Ovary (tissue), 9 donors: ENCODE data around the gene PASK. TPM values are rescaled to one million over a fixed set of nuclear protein-coding genes. Genes with fewer than 3 reads are reported as not detected.
A peak's percentile ranks its signal among the peaks of the same experiment; 100 is the strongest.

Experiments
- DNase-seq, 5 donors: peaks; one replicate each; pipeline ENCODE4 v3.0.0-alpha.2; 2019 to 2020
- H3K27ac ChIP-seq, 2 donors: fragments of 200-600 bp; one replicate each; pipeline versions ENCODE4 v1.5.1 to v1.8.0; 2019 to 2022
- H3K27me3 ChIP-seq: fragments of 200-600 bp; one replicate; pipeline ENCODE4 v1.8.0; 2022
- H3K36me3 ChIP-seq: fragments of 200-600 bp; sonication (generic); one replicate; pipeline ENCODE4 v1.5.1; 2019
- H3K4me1 ChIP-seq: one replicate; pipeline ENCODE4 v1.8.1; 2013; ENCODE audit warnings: mild to moderate bottlenecking, moderate library complexity; ENCODE audit not compliant: insufficient read depth
- H3K4me3 ChIP-seq: fragments of 200-600 bp; sonication (generic); one replicate; pipeline ENCODE4 v1.5.1; 2017
- H3K9me3 ChIP-seq, 2 donors: fragments of 200-600 bp in 1 of 2; sonication (generic) in 1 of 2; one replicate each; pipeline versions ENCODE4 v1.5.1 to v1.8.1; 2013 to 2019; ENCODE audit warnings: mild to moderate bottlenecking in 1 of 2, moderate library complexity in 1 of 2
- EP300 ChIP-seq: sonication (generic); formaldehyde crosslinking; IDR thresholded peaks from one replicate; pipeline ENCODE4 v1.6.1; 2017; ENCODE audit warnings: antibody characterized with exemption
- POLR2A ChIP-seq: fragments of 450-650 bp; IDR thresholded peaks from one replicate; pipeline ENCODE4 v1.6.1; 2017; ENCODE audit warnings: antibody characterized with exemption, mild to moderate bottlenecking, moderate library complexity
- WGBS, 3 donors: extraction: QIAGEN DNeasy Blood & Tissue Kit in 1 of 3; methylation state at CpG; one replicate each; pipeline versions ENCODE4 v1.1.5 to v1.1.7; 2013 to 2017; 5-methylcytosine and 5-hydroxymethylcytosine counted together
- intact Hi-C, 4 donors: fragments of 100-400 bp; cut with DNase I; formaldehyde crosslinking; loops; one replicate each; pipeline versions ENCODE4 v1.11.0 to v1.15.1; 2022 to 2023
- polyA plus RNA-seq, 2 donors: library from polyadenylated mRNA; stranded (reverse); fragments of 200-250 nt in 1 of 2; fragments of 350-450 nt in 1 of 2; fragmentation: Illumina TruSeq in 1 of 2; extraction: RNeasy Lipid Tissue Mini Kit (QIAGEN cat#74804) in 1 of 2; gene quantifications; one replicate each; pipeline ENCODE4 v1.2.3, GENCODE V29; 2013 to 2014
- small RNA-seq: library from RNA; depleted of rRNA; stranded (forward); fragments of <200 nt; gene quantifications from one replicate; pipeline ENCODE3, GENCODE V24; 2016
- total RNA-seq, 7 donors: library from RNA; depleted of rRNA in 2 of 7; stranded (reverse); fragments of >200 nt in 2 of 7; fragmentation: NEBNext Ultra II Directional in 3 of 7; extraction: Animal tissue kit (Norgen Biotek cat#: 25700) in 3 of 7; gene quantifications; one replicate each; pipeline versions ENCODE4 v1.1.0 to v1.2.4, GENCODE V29; 2016 to 2023
- TF ChIP-seq, protein P1 (sequence below), 3 donors: fragments of 450-650 bp in 2 of 3; fragments of 200-600 bp in 1 of 3; IDR thresholded peaks; one replicate each; pipeline versions ENCODE4 v1.5.1 to v1.8.0; 2016 to 2022; ENCODE audit warnings: antibody characterized with exemption in 3 of 3, mild to moderate bottlenecking in 1 of 3
- donor health status: DM: no; HTN: no; CAD: no; lungs with moderate emphysema.
- donor health status: DM: no; HTN: no; CAD: no.
- donor health status: Bipolar disorder and iron deficiency.
- donor health status: DM: yes; HTN: yes; CAD: no.
- donor health status: DM: no; HTN: no; CAD: no.
- donor health status: DM: yes; HTN: yes; CAD: no.

PASK gene
- total and polyA plus RNA-seq, 9 donors, result 2.4 to 13.4 (median 7.4) TPM

DNA sequence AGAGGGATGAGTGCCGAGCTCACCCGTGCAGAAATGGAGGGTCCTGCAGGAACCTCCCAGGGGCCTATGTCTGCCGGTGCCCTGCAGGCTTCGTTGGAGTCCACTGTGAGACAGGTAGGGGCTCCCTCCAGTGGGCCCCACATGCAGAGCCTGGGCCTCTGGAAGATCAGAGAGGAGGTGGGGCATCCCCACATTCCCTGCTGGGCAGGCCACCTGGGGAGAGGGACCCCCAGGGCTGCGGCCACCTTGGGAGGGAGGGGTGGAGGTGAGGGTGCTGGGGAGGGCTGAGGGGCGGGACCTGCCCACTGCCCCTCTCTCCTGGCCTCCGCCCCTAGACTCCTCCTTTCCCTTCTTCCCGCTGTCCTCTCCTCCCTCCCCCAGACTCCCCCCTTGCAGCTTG lies 85.7 kb downstream of the PASK start:
- H3K36me3 ChIP-seq, result no peaks in the 10 kb centered on the region
- H3K4me1 ChIP-seq, result peaks cover 2% of the 10 kb centered on the region
- TF ChIP-seq EP300, result no peak
- TF ChIP-seq POLR2A, result no peak
- TF ChIP-seq, protein P1, sequence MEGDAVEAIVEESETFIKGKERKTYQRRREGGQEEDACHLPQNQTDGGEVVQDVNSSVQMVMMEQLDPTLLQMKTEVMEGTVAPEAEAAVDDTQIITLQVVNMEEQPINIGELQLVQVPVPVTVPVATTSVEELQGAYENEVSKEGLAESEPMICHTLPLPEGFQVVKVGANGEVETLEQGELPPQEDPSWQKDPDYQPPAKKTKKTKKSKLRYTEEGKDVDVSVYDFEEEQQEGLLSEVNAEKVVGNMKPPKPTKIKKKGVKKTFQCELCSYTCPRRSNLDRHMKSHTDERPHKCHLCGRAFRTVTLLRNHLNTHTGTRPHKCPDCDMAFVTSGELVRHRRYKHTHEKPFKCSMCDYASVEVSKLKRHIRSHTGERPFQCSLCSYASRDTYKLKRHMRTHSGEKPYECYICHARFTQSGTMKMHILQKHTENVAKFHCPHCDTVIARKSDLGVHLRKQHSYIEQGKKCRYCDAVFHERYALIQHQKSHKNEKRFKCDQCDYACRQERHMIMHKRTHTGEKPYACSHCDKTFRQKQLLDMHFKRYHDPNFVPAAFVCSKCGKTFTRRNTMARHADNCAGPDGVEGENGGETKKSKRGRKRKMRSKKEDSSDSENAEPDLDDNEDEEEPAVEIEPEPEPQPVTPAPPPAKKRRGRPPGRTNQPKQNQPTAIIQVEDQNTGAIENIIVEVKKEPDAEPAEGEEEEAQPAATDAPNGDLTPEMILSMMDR (IDR thresholded peaks at IDR 0.05), result no peak
- no peaks in the 10 kb centered on the region for H3K9me3 ChIP-seq
- peak in 4 of 5 donors; percentile 22 to 39 (median 26) for DNase-seq
- 29 to 38% (median 29%) methylated on average over 8 of the region's 8 CpGs for WGBS, 3 donors
- H3K27me3 ChIP-seq, result no peaks in the 10 kb centered on the region
- H3K27ac ChIP-seq, result no peak overlapping the region
- intact Hi-C loops, result loop anchor here in 1 of 4 donors (5.0 kb wide), 1 partner anchor 151 kb away; no protein-coding TSS in a partner anchor
- no peak overlapping the region for H3K4me3 ChIP-seq

- H3K4me1 ChIP-seq, result peaks cover 2% of the 10 kb centered on the region
- no peaks in the 10 kb centered on the region for H3K9me3 ChIP-seq
- WGBS, 3 donors, result 32 to 57% (median 44%) methylated on average over 12 to 13 of the region's 13 CpGs
- intact Hi-C loops, result loop anchor here in 1 of 4 donors (5.0 kb wide), 1 partner anchor 151 kb away; no protein-coding TSS in a partner anchor
- no peak overlapping the region for H3K27ac ChIP-seq
- DNase-seq, result peak in 2 of 5 donors; percentile 16 to 38
- TF ChIP-seq, protein P1 (IDR thresholded peaks at IDR 0.05), result no peak
- TF ChIP-seq POLR2A, result no peak
- TF ChIP-seq EP300, result no peak
- H3K4me3 ChIP-seq, result no peak overlapping the region
- H3K27me3 ChIP-seq, result no peaks in the 10 kb centered on the region
- no peaks in the 10 kb centered on the region for H3K36me3 ChIP-seq
Measured at GRCh38 chr2:241063093-241063551, 86.2 kb downstream of the PASK start.

DNA sequence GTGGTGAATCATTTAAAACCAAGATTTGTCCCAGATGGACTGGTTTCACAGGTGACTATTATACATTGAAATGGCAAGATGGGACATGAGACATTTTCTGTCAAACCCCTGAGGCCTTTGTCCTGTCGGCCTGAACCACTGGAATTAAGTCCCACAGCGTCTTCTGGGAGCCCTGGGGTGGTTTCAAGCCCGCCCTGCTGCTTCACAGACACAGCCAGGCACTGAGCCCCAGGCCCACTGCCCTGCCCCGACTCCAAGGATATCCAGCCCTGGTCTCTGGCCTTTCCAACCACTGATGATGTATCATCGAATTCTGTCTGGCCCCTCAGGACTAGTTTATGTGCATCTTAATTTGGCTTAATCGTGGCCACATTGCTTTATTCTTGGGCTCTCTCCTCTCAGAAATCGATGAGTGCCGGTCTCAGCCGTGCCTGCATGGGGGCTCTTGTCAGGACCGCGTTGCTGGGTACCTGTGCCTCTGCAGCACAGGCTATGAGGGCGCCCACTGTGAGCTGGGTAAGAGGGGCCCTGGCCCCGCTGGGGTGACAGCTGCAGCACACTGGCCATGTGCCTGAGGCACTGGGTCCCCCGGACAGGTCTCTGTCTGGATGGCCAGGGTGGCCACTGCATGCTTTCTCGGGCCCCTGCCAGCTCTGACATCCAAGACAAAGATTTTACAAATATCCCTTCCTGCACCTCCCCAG lies 86.7 kb downstream of the PASK start:
- 77 to 84% (median 82%) methylated on average over 12 to 15 of the region's 15 CpGs for WGBS, 3 donors
- H3K4me3 ChIP-seq, result no peak overlapping the region
- no peak overlapping the region for H3K27ac ChIP-seq
- H3K9me3 ChIP-seq, result no peaks in the 10 kb centered on the region
- H3K4me1 ChIP-seq, result peaks cover 2% of the 10 kb centered on the region
- DNase-seq, result peak in 2 of 5 donors; percentile 10 to 14
- intact Hi-C loops, result loop anchor here in 1 of 4 donors (5.0 kb wide), 1 partner anchor 150 kb away; no protein-coding TSS in a partner anchor
- no peaks in the 10 kb centered on the region for H3K27me3 ChIP-seq
- no peaks in the 10 kb centered on the region for H3K36me3 ChIP-seq
- no peak for TF ChIP-seq POLR2A

- Histone ChIP-seq H3K36me3 (no peaks in the 10 kb centered on the region), H3K27ac (no peak overlapping the region), H3K9me3 (no peaks in the 10 kb centered on the region), H3K4me3 (no peak overlapping the region), H3K27me3 (no peaks in the 10 kb centered on the region), H3K4me1 (peaks cover 2% of the 10 kb centered on the region)
- TF ChIP-seq EP300, result no peak
- TF ChIP-seq POLR2A, result no peak
- TF ChIP-seq, protein P1 (IDR thresholded peaks at IDR 0.05), result no peak
- intact Hi-C loops, result loop anchor here in 1 of 4 donors (5.0 kb wide), 1 partner anchor 149 kb away; no protein-coding TSS in a partner anchor
- WGBS, 3 donors, result 76 to 81% (median 81%) methylated on average over 6 of the region's 6 CpGs
- DNase-seq, result peak in 1 of 5 donors; percentile 37
Measured at GRCh38 chr2:241061275-241061674, 88.0 kb downstream of the PASK start.

Small RNA genes lying within 50 kb of the gene (small RNA-seq; reads per million reads assigned to genes)
- gene AC005237.2, result not detected

Other genes with a start within 250 kb of the PASK start
- 1 to 10 TPM in 5 of 7 donors, under 1 TPM in 2; 0.15 to 6.1 (median 1.6) TPM for gene CROCC2, start 243.1 kb downstream of the PASK start, total RNA-seq
- gene CROCC2, start 243.1 kb downstream of the PASK start, polyA plus RNA-seq, result under 1 TPM in 1 of 2 donors, not detected in 1; 0.18 TPM
- gene SNED1, start 150.9 kb downstream of the PASK start, total RNA-seq, result 10 to 100 TPM; 32.7 to 69.5 (median 50.3) TPM
- gene SNED1, start 150.9 kb downstream of the PASK start, polyA plus RNA-seq, result 10 to 100 TPM; 16.7 to 29.5 TPM
- gene MTERF4, start 47.2 kb downstream of the PASK start, total RNA-seq, result 10 to 100 TPM; 24.8 to 45.7 (median 35.7) TPM
- 10 to 100 TPM; 41.6 to 60.7 TPM for gene MTERF4, start 47.2 kb downstream of the PASK start, polyA plus RNA-seq
- gene PPP1R7, start 995 bp upstream of the PASK start, total RNA-seq, result 10 to 100 TPM; 21.9 to 55.3 (median 37.8) TPM
- 100 to 1,000 TPM in 1 of 2 donors, 10 to 100 TPM in 1; 56.0 to 120 TPM for gene PPP1R7, start 995 bp upstream of the PASK start, polyA plus RNA-seq
- gene ANO7, start 39.2 kb upstream of the PASK start, total RNA-seq, result 1 to 10 TPM in 6 of 7 donors, under 1 TPM in 1; 0.92 to 6.5 (median 2.2) TPM
- gene ANO7, start 39.2 kb upstream of the PASK start, polyA plus RNA-seq, result 1 to 10 TPM in 1 of 2 donors, under 1 TPM in 1; 0.87 to 2.0 TPM
- gene HDLBP, start 166.2 kb upstream of the PASK start, total RNA-seq, result 100 to 1,000 TPM; 158 to 424 (median 359) TPM
- gene HDLBP, start 166.2 kb upstream of the PASK start, polyA plus RNA-seq, result 100 to 1,000 TPM; 145 to 616 TPM
- gene SEPTIN2, start 166.5 kb upstream of the PASK start, total RNA-seq, result 100 to 1,000 TPM; 185 to 394 (median 328) TPM
- gene SEPTIN2, start 166.5 kb upstream of the PASK start, polyA plus RNA-seq, result 100 to 1,000 TPM; 184 to 403 TPM
- gene FARP2, start 206.8 kb upstream of the PASK start, total RNA-seq, result 10 to 100 TPM; 25.0 to 62.1 (median 40.7) TPM
- 10 to 100 TPM; 13.5 to 27.9 TPM for gene FARP2, start 206.8 kb upstream of the PASK start, polyA plus RNA-seq